ENCODE data around the gene ATP11B.

The ATP11B gene

GRCh38 chr3:182914341-182914740 lies 121.0 kb downstream of the ATP11B start:
- DNase-seq, result no peak

GRCh38 chr3:182917134-182917533 lies 123.8 kb downstream of the ATP11B start:
- DNase-seq, result no peak

- no peak for DNase-seq
Observed at GRCh38 chr3:182919866-182920357, 126.6 kb downstream of the ATP11B start.

GRCh38 chr3:182920515-182921084 lies 127.3 kb downstream of the ATP11B start:
- no peak for DNase-seq

GRCh38 chr3:182921665-182922355 lies 128.5 kb downstream of the ATP11B start:
- no peak for DNase-seq

- DNase-seq, result no peak
Observed at GRCh38 chr3:182925330-182925943, 132.1 kb downstream of the ATP11B start.

DNA sequence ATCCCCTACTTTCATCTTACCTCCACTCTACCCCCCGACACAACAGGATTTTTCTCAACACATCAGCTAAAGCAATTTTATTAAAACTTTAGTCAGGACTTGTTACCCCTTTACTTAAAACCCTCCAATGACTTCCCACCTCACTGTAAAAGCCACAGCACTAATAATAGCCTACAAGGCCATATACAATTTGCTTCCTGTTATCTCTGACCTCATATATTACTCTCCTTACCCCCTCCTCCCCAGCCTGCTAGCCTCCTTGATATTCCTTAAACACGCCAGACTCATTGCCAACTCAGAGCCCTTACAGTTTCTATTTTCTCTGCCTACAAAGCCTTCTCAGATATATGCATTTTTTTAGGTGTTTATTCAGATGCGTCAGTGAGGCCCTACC lies 132.6 kb downstream of the ATP11B start:
- DNase-seq, result no peak

- DNase-seq, result no peak
Observed at GRCh38 chr3:182935803-182936202, 142.5 kb downstream of the ATP11B start.

GRCh38 chr3:182936239-182936917 lies 143.1 kb downstream of the ATP11B start:
- no peak for DNase-seq

GRCh38 chr3:182936918-182937285 lies 143.6 kb downstream of the ATP11B start:
- DNase-seq, result no peak

- DNase-seq, result peak; percentile 71
Observed at GRCh38 chr3:182937293-182938051, 144.2 kb downstream of the ATP11B start.

DNA sequence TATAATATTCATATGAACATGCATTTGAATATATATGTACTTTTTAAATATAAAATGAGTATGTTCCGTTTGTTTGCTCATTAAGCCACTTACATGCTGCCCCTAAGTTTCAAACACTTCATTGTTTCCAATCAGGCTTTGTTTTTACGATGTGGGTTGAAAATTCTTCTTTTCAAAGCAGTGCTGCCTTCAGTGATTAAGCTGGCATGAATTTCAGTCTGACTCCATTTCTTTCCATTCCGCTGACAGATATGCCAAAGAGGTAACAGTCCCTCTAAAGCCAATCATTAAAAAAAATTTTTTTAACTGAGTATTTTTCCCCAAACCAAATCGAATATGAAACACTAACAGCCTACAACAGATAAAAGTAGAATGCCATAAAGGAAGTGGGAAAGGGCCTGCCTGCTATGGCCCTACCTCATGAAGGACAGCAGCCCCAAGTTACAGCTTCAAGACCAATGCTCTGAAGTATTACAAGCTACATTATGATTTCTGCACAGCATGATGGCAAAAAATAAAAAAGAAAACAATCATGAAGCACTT lies 147.0 kb downstream of the ATP11B start:
- DNase-seq, result no peak

- DNase-seq, result no peak
Observed at GRCh38 chr3:182941719-182942118, 148.4 kb downstream of the ATP11B start.

DNA sequence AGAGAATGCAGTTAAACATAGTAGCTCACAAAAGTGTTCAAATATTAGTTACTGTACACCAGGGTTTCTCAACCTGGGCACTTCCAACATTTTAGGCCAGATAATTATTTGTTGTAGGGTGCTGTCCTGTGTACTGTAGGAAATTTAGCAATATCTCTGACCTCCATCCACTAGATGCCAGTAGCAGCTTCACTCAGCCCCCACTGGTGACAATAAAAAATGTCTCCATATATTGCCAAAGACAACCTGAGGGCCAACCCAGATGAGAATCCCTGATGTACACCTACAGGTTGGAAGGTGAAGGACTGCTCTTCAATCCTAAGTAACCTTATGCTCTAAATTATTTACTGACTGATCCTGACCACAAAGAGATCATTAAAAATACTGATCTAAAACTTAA lies 154.6 kb downstream of the ATP11B start:
- DNase-seq, result peak; percentile 54

DNA sequence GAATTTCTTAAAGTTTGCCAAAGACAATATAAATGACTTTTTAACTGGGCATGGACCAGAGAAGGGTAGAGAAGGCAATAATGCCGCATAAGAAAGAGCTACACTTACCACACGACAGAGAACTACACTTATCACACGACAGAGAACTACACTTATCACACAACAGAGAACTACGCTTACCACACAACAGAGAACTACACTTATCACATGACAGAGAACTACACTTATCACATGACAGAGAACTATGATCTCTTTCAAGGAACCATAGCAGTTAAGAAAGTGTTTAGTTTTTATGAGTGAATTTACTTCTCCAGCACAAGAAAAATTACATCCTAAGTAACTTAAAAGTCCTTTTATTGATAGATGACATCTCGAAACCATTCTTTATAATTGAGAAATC lies 155.0 kb downstream of the ATP11B start:
- DNase-seq, result no peak

DNA sequence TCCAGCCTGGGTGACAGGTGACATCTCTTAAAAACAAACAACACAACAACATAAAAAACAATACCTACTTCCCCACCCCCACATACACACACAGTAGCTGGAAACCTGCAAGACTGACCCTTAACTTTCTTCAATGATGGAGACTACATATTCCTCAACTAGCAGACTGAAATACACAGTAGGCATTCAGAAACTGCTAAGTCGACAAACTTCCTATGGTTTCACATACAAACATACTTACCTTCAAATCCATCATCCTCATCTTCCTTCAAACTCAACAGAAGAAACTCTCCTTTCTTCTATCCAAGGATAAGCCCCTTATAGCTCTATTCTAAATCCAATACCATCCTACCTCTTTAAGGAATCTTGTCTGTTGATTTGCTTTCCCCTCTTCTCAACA lies 156.4 kb downstream of the ATP11B start:
- DNase-seq, result no peak

- DNase-seq, result no peak
Observed at GRCh38 chr3:182954553-182955235, 161.4 kb downstream of the ATP11B start.

DNA sequence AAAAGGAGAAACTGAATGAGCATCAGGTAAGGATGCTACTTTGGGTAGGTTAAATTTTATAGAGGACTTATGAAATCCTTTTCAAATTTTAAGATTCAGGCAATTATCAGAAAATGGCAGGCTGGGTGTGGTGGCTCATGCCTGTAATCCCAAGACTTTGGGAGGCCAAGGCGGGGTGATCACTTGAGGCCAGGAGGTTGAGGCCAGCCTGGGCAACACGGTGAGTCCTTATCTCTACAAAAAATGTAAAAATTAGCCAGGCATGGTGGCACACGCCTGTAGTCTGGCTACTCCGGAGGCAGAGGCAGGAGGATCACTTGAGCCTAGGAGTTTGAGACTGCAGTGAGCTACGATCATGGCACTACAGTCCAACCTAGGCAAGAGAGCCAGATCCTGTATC lies 163.9 kb downstream of the ATP11B start:
- no peak for DNase-seq

GRCh38 chr3:182957676-182958266 lies 164.5 kb downstream of the ATP11B start:
- DNase-seq, result no peak

GRCh38 chr3:182959474-182960350 lies 166.4 kb downstream of the ATP11B start:
- DNase-seq, result no peak

DNA sequence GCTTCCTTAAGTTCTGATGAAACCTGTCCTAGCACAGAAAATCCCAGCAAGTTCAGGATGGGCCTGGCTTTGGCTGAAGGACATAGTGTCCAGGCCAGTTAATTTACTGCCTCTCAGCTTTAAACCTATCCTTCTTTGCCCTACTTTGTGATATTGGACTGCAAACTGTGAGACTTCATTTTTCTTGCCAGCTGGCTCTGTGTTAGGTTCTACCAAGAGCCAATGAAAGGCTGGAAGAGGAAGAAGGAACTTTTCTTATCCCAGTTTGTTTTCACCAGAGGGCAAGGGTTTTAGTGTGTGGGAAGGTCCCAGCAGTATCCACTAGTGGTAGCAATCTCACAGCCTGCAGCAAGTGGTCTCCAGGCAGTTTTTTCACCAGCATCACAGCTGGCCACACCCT lies 168.9 kb downstream of the ATP11B start:
- DNase-seq, result no peak

Data from DMS53 (cell line).